ENCODE measurements around the gene POU2F2.

Gene POU2F2

DNA sequence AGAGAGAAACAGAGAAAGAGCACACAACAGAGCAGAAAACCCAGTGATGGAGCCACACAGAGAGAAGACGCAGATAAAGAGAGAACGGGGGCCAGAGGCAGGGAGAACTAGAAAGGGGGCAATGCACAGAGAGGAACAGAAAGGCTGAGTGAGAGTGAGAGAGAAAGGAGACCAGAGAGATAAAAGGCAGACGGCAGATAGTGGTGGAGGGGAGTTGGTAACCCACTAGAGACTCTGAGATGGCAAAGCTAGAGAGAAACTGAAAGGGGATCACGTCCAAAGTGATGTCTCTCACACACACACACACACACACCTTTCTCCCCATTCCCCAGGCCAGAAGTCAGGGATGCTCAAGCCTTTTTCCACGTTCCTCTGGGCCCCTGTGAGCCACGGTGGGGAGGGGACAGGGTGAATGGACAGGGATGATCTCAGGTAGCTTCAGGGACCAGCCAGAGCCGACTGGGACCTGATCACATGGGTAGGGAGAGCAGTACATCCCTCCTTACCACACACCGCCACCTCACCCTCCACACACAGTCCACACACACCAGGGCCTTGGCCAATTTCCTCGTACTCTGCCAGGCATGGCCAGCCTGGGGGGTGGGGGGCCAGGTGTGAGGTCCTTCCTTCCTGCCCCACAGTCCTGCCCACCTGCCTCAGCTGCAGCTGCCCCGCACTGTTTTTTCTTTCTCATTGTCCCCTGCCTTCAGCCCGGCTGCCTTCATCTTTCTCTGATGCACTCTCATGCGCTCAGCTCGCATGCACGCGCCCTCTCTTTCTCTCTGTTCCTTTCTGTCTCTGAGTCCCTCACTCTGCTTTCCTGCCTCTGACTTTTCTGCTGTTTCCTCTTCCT lies 22.5 kb upstream of the POU2F2 start:
- no peak for DNase-seq (ENCODE audit: low spot score)

DNA sequence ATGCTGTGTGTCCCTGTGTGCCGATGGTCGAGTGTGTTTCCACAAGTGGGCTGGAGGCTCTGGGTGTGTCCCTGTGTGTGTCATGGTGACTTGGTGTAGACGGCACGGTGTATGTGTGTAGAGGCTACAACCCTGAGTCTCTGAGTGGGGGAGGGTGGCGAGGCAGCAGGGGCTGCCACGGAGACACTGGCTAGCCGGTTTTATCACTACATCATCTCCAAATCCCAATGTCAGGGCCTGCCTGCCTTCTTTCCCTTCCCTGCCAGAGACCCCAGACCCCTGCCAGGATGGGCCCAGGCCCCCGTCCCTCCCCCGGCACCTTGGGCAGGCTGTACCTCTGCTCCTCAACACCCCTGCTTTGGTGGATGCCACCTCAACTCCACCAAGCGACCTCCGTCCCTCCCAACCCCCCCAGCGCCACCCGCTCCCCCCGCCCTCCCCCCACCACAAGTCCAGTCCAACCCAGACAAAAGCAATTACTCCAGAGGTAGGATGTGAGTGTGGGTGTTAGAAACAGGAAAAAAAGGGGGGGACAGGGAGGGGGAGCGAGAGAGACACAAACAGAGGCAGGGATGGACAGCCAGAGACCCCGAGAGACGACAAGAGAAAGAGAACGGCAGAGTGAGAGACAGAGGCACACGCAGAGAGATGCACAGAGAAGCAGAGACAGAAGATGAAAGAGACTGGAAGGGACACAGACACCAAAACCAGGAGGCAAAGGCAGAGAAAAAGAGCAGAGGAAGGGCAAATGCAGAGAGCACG lies 21.6 kb upstream of the POU2F2 start:
- DNase-seq (ENCODE audit: low spot score): no peak

DNA sequence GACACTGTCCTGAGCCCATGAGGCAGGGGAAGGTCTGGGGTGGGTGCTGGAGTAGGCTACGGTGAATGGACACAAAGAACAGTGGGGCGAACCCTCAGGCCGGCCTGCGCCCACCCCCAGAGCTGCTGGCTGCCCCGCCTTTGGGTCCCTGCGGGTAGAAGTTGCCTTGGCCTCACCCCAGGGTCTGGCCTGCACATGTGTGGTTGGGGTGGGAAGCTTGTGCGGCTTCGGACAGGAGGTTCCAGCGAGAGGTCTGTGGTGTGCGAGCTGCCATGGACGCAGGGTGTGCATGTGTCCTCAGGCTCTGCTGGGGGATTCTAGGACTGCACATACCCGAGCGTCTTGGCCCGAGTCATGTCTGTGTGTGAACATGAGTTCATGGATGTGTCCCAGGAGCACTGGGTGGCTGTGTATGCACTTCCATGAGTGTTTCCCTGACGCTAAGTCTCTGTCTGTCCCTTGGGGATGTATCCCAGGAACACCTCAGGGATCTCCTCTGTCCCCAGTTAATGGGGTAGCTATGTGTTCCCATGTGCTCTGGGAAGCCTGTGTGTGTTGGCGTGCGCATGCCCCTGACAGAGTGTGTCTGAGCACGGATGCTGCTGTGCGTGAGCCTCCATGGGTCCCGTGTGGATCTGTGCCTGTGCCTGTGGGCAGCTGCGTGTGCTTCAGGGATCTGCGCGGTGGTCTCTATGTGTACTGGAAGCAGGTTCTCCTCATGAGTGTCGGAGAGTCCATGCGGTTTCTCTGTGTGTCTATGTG lies 20.8 kb upstream of the POU2F2 start:
- no peak for DNase-seq (ENCODE audit: low spot score)

DNA sequence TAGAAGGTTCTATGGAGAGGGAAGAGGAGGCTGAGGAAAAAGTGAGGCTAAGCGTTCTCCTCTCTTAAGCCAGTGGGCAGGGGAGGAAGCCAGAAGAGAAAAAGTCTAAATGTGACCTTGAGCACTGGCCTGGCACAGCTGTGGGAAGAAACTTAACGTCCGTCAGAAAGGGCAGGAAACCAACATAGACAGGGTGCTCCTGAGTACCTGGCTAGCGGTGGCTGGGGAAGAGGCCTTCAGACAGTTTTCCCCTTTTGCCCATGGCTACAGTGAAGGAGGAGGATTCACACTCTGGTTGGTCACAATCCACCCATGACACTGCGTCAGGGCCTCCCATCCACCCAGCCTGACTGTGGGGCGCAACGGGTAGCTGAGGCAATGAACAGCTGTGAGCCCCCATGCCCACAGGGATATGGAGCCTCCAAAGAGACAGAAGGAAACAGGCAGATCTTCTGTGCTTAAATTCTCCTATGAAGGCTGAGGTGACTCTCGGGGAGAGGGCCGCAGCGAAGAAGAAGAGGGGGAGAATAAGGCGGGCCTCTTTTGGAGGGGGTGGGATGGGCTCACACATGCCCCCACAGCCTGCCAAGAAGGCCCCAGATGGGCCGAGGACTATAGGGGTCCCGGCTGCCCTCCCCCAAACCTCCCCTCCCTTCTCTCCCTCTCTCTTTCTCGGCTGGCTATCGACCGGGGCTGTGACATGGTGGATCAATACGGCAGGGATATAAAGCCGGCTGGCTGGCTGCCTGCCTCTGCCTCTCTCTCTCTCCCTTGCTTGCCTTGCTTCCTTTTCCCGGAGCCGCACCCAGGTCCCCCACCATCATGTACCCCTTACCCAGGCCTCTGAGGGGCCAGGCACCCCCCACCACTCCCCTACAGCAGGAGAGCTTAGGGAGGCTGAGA lies 19.8 kb upstream of the POU2F2 start:
- no peak for DNase-seq (ENCODE audit: low spot score)

DNA sequence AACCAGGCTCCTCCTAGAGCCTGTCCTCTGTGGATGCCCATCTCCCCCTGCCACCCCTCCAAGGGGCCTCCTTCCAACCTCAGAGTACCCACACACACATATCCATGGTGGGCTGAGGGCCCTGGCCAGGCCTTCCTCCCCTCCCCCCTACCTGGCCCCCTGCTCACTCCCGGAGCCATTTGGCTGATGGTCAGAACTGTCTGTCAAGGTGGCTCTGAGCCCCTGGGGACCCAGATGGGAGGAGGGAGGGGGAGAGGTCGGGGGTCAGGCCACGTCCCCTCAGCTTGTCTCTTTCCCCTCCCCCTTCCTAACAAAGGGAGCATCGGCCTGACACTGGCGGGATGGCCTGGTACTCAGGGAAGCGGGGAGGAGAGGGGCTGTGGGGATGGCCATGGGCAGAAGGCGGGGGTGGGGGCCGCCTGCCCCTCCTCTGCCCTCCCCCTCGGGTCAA lies 18.7 kb upstream of the POU2F2 start:
- no peak for DNase-seq (ENCODE audit: low spot score)

DNA sequence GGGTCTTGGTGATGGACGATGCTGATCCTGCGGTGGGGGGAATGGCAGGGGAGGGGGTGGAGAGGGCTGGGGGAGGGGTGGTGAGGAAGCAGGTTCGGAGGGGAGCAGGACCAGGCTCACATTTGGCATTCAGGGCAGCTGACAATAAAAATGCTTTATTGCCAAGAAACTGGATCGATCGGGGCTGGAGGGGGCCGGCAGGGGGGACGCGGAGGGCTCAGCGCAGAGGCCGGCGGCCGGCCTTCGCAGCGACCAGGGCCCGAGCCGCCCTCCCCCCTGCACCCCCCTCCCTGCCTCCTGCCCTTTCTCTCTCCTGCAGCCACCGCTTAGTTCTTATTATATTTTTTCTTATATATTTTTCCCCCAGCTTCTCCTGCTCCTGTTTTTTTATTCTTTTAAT lies 18.1 kb upstream of the POU2F2 start:
- DNase-seq (ENCODE audit: low spot score): no peak

DNA sequence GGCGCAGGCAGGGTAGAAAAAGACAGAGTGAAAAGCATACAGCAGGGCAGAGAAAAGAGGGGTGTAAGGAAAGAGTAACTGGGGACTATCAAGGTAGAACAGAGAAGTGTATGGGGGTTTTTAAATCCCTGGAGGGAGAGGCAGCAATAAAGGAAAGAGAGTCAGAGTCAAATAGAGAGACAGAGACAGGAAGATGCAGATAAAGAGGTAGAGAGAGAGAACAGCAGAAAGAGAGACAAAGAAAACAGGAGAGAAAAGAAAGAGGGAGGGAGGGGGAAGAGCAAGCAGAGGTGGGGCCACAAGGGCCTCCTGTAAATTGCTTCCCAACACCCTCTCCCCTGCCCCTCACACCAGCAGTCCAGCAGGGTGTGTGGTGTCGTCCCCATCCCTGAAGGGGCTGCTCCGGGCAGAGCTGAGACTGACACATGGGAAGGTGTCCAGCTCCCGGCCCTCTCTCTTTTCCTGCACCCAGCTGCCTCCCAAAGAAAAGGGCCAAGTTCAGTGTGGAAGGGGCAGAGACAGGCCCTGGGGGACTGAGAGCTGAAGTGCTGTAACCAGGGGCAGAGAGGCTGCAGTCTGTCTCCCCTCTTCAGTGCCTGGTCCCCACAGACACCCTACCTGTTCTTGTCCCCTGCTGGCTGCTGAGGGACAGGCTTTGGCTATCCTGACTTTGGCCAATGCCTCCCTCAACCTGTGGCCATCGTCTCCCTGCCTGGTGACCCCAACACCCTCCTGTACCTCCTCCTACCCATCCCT lies 17.4 kb upstream of the POU2F2 start:
- DNase-seq (ENCODE audit: low spot score): no peak

DNA sequence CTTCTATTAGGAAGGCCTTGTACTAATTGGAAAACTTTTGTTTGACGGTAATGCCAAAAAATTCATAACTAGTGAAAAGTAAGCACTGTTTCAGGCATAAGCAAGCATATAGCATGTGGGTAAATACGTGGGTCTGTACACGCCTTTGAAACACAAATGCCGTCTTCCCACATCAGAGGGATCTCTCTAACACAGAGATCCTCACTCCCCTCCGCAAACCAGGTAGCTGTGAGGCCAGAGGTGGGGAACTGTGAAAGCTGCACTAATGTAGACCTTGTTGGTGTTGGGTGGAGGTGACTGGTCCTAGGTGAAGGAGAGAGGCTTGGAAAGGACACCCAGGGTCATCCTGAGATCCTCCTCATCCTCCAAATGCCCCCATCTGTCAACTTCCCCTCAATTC lies 16.0 kb upstream of the POU2F2 start:
- no peak for DNase-seq (ENCODE audit: low spot score)

DNA sequence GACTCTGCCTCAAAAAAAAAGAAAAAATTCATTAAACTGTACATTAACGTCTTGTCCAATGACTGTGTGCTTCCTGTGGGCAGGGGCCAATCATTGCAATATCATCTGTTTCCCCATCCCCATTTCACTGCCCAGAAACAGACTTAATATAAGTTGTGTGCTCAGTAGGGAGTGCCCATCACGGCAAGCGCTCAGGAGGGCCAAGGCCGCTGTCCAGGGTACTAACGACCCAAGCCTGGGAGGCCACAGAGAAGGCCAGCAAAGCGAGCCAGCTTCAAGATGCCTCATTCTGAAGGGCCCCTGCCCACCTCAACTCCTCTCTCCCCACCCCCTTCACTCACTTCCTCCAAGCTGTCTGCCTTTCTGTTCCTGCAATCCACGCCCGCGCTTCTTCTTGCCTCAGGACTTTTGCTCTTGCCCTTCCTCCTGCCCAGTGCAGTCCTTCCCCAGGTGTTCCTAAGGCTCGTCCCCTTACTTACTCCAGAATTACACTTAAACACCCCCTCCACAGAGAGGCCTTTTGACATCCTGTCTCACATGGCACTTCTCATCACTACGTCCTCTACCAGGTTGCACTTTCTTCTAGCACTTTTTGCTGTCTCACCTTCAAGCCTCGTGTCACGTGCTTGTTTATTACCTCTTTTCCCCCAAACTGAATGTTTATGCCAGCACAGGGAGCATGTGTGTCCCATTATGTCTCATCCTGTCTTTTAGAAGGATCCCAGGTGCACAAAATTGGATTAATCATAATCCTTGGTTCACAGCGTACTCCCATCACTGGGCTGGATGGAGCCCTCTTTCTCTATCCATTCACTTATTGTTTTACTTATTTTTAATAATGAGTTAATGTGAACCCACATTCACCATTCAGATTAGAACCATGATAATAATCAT lies 11.3 kb upstream of the POU2F2 start:
- DNase-seq (ENCODE audit: low spot score): peak; percentile 53

DNA sequence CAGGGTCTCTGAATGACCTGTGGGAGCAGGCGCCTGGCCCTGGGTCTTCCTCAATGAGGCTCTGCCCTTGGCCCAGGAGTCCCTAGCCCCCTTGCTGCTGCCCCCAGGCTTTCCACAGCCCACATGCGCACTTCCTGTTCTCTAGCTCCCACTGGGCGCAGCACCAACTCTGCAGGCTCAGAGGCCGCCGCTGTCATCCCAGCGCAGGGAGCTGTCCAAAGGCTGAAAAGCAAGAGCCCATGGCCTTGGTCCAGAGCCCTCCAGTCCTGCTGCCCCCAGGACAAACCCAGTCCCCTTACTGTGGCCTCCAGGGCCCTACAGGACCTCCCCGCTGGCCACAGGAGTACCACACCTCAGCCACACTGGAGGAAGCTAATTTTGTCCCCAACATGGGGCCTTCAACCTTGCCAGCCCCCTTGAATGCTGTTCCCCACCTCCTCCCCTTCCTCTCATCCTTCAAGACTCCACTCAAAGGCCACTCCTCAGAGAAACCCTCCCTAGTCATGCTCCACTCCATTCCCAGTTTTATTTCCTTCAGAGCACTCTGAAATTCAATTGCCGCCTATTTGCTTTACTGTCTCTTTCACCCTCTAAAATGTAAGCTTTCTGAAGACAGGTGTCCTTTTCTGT lies 8.0 kb upstream of the POU2F2 start:
- DNase-seq (ENCODE audit: low spot score): peak; percentile 71

DNA sequence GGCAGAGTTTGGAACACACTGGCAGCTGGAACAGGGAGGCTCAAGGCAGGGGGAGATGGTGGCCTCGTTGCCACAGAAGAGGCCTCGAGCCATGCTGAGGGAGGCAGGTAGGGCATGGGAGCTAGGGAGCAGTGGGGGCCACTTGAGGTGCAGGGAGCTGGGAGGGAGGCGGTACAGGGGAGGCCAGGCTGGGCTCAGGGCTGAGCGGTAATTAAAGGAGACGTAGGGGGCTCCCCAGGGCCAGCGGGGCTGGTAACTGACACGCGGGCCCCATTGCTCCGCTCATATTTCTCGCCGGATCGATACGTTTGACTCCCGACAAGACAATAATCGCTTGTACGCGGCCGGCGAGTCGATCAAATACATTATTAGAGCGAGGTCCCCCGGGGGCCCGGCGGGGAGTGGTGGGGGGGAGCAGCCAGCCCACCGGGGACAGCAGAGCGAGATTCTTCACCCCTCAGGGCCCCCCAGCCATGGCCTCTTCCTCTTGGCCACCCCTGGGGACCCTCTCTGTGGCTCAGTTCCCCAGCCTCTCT lies 2.4 kb upstream of the POU2F2 start:
- no peak for DNase-seq (ENCODE audit: low spot score)

DNA sequence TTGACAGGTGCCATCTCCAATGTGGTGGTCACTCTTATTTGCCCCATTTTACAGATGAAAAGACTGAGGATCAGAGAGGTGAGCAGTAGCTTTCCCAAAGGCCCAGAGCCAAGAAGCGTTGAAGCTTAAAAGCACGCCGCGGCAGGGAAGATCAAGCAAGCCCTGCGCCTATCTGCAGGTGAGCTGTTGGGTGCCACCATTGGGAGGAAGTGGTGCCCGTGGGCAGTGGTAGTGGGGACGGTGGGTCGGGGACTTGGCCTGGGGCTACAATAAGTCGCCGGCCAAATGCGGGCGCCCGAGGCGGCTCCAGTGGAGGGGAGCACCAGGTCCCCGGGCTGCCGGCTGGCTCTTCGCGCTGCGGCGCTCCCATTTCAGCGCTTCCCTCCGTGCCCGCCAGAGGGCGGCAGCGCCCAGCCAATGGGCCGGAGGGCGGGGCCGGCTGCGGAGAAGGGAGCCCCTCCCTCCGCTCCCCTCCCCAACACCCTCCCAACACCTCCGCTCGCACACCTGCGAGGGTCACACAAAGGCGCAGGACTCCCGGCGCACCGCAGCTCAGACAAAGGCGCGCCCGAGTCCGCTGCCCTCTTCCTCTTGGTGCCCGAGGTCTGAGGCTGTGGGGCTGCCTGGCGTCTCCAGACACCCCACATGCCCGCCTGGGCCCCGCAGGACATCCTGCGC lies 744 bp upstream of the POU2F2 start:
- DNase-seq (ENCODE audit: low spot score): peak; percentile 39

DNA sequence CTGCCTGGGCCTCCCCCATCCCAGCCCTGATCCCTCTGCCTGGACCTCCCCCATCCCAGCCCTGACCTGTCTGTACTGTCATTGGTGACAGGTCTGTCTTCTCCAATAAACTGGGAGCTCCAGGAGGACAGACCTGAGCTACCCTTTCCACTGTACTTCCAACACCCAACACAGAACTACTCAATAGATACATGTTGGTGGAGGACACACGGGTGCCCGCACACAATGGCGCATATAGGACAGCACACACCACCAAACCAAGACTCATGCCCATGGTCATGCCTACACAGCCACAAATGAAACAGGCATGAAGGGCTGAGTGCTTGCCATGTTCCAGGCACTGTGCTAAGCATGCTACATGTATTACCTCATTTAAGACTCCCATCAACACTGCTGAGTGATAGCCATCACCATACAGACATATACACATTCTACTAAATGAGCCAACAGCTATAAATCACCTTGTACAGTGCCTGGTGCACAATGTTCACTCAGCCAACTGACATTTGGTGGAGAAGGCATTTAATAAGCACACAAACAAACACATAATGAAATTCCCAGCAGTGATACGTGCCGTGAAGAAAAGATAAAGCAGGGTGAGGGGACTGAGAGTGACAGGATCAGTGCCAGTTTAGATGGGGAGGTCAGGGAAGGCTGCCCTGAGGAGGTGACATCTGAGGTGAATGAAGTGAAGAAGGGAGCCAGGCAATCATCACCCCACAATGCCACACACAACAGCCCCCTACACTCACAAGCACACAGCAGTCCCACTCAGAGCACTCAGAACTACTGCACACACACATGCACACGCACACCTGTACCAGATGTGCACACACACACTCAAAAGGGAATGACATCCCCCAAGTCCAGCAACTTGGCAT lies 857 bp downstream of the POU2F2 start:
- no peak for DNase-seq (ENCODE audit: low spot score)

DNA sequence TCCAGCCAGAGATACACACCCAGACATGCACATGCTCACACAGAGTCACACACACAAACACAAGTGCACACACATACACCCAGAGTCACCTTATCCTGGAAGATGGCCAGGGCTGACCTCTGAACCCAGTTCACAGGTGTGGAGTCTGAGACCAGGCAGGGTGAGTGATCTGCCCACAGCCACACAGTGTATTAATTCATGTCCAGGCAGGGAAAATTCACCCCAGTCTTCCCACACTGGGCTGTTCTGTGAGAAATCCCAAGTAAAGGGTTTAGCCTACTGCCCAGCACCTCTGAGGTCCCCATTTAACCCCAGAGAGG lies 2.0 kb downstream of the POU2F2 start:
- no peak for DNase-seq (ENCODE audit: low spot score)

DNA sequence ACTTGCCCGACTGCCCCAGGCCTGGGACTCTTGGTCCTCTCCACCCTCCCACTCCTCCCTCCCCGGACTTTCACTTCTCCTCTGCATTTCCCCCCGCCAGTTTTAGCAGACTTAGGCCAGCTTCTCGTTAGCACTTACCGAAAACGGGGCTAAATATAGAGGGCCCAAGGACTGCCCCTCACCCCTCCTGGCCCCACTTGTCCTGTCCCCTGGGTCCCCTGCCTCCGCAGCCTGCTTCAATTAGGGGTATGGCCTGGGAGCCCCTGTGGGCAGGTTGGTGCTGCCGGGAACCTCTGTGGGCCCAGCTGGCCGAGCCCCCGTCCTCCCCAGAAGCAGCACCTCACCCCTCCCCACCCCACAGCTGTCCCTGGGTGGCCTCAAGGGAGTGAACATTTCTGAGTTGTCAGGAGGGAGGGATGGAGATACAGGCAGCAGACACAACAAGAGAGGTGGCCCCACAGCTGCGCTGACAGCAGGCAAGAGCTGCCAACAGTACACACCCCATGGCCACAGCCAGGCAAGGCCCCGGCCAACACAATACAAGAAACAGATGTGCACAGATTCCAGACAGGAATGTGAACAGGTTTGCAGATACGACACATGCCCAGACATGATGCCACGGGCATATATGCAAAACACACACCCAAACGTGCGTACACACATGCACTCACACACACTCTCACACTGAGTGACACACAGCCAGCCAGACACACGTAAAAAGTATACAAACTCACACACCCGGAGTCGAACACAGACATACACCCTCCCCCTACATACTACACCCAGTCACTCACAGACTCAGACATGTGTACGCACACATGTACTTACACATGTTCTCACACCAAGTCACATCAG lies 2.6 kb downstream of the POU2F2 start:
- no peak for DNase-seq (ENCODE audit: low spot score)

DNA sequence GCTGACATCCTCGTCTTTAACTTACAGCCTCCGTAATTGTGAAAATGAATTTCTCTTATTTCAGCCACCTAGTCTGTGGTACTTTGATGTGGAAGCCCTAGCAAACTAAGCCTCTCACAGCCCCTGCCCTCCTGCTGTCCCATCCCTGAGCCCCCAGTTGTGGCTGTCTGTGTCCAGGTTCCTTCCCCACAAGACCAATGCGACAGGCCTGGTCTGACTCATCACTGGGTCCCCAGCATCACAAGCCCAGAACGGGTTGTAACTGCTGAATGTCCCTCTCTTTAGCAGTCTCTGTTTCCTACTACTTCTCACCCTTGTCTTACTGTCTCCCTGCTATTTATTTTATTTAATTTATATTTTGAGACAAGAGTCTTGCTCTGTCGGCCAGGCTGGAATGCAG lies 5.7 kb downstream of the POU2F2 start:
- DNase-seq (ENCODE audit: low spot score): no peak

DNA sequence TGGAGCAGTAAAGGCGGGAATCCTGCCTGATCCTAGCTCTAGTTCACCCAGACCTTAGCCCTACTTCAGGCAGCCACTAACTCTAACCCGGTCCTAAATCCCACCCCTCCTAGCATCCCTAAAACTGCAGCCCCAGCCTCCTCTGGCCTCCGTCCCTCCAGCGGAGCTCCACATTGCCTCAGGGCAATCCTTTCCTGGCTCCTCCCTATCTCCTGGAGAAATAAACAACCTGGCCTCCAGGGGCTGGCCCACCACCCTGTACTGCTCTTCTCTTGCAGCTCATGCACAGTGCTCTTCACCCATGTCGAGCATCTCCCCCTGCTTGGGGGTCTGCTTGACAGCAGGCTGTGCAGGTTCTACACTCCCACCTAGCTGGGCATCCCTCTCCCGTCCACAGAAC lies 6.7 kb downstream of the POU2F2 start:
- no peak for DNase-seq (ENCODE audit: low spot score)
